ENCODE results near the gene SESN1.

The SESN1 gene

DNA sequence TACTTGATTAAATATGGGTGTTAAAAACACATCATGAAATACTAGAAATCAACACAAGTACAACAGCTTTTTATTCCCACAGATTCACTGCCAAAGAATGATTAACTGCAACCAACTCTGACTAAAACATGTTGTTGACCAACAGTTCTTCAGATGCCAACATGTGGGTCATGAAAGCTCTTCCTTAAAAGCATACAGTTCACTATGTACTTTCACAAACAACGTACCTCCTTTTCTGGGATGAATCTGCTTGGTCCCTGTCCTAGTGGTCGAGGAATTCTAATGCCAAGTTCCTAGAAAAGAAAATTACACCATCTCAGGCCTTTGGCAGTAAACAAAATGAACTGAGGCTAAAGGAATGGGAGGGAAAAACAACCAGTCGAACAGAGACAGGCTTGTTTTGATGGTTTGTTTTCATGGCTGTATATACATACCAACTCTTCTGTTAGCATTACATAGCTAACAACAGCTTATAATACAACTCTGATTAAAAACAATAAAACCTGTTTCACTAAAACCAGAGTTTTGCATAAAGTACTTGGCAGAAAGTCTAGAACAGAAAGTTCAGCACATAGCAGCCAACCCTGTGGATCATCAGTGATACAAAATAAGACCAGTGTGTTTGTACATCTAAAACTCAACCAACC is 92.5 kb downstream of the SESN1 start:
- peaks cover 4% of the 10 kb centered on the region for H3K4me1 ChIP-seq (ENCODE audit: control insufficient read depth, insufficient read depth, low read length, poor library complexity, severe bottlenecking)

DNA sequence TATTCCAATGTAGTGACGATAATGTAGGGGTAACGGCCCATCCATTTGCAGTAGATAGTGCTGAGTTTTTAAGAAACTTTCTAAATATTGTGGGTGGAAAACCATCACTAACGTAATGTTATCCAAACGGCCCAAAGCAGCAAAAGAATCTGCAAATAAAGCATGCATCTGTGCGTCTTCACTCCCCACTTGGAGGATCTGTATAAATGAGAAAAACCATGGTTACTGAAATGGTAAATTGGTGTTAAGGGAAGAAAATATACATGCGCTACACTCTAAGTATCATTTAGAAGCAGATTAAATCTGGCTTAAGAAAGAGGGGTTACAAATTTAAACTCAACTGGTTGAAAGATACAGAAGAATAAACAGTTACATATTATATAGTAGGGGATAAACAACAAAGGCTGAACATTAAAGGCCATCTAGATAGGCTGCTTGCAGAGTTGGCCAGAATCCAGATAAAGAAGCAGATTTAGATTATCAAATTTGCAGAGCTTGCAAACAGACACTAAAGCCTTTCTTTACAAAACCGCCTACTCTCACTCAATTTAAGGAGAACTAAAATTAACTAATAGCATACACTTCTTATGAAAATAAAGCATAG is 93.3 kb downstream of the SESN1 start:
- no peak overlapping the region for H3K27ac ChIP-seq (ENCODE audit: low read depth, low read length, severe bottlenecking)
- H3K4me1 ChIP-seq (ENCODE audit: control insufficient read depth, insufficient read depth, low read length, poor library complexity, severe bottlenecking), result no peaks in the 10 kb centered on the region
- H3K36me3 ChIP-seq (ENCODE audit: control insufficient read depth, insufficient read depth, low read length), result peaks cover 27% of the 10 kb centered on the region
- H3K4me3 ChIP-seq (ENCODE audit: extremely low read depth, insufficient read depth, low read length, poor library complexity, severe bottlenecking), result no peak overlapping the region
- WGBS, 2 experiments (ENCODE audit: insufficient coverage in 2 of 2), result 100% methylated on average over 4 of the region's 7 CpGs; no CpG with 5 or more reads in 1 of the 2 experiments
- H3K9me3 ChIP-seq (ENCODE audit: control insufficient read depth, low read length), result no peaks in the 10 kb centered on the region

More for the DNA sequence above, 92.5 kb downstream of the SESN1 start:
- 86 to 100% methylated on average over 1 to 2 of the region's 3 CpGs for WGBS, 2 experiments (ENCODE audit: insufficient coverage in 2 of 2)
- no peak overlapping the region for H3K27ac ChIP-seq (ENCODE audit: low read depth, low read length, severe bottlenecking)
- no peak overlapping the region for H3K4me3 ChIP-seq (ENCODE audit: extremely low read depth, insufficient read depth, low read length, poor library complexity, severe bottlenecking)
- H3K36me3 ChIP-seq (ENCODE audit: control insufficient read depth, insufficient read depth, low read length), result peaks cover 26% of the 10 kb centered on the region
- H3K9me3 ChIP-seq (ENCODE audit: control insufficient read depth, low read length), result no peaks in the 10 kb centered on the region

DNA sequence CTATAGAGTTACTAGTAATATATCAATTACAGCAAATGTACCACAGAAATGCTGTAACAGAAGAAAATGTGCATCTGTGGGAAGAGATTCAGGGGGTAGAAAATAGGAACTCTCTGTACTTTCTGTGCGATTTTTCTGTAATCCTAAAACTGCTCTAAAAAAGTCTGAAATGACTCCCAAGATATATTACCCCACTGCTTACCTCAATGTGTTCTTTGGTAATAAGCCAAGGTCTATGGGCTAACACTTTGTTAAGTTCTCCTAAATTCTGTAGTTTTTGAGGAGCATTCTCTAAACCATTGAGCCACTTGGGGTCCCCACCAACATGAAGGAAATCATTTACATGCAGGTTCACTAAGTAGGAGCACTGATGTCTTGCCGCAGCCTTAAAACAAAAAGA is 94.4 kb downstream of the SESN1 start:
- Histone ChIP-seq H3K4me3 (ENCODE audit: extremely low read depth, insufficient read depth, low read length, poor library complexity, severe bottlenecking) (no peak overlapping the region), H3K9me3 (ENCODE audit: control insufficient read depth, low read length) (no peaks in the 10 kb centered on the region), H3K4me1 (ENCODE audit: control insufficient read depth, insufficient read depth, low read length, poor library complexity, severe bottlenecking) (no peaks in the 10 kb centered on the region), H3K27ac (ENCODE audit: low read depth, low read length, severe bottlenecking) (no peak overlapping the region), H3K36me3 (ENCODE audit: control insufficient read depth, insufficient read depth, low read length) (peaks cover 34% of the 10 kb centered on the region)
- WGBS, 2 experiments (ENCODE audit: insufficient coverage in 2 of 2), result no CpG with 5 or more reads among the region's 2 CpGs

DNA sequence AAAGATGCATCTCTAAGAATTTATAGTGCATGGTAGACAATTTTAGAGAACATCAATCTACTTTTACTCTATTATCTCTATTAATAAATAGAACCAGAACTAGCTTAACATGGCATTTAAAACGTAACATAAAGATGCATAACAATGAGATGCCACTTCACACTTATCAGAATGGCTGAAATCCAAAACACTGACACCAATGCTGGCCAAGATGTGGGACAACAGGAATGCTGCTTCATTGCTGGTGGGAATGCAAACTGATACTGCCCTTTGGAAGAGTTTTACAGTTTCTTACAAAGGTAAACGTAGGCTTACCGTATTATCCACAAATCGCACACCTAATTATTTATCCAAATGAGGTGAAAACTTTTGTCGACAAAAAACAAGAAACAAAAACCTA is 95.2 kb downstream of the SESN1 start:
- Histone ChIP-seq H3K27ac (ENCODE audit: low read depth, low read length, severe bottlenecking) (no peak overlapping the region), H3K36me3 (ENCODE audit: control insufficient read depth, insufficient read depth, low read length) (peaks cover 36% of the 10 kb centered on the region), H3K9me3 (ENCODE audit: control insufficient read depth, low read length) (no peaks in the 10 kb centered on the region), H3K4me1 (ENCODE audit: control insufficient read depth, insufficient read depth, low read length, poor library complexity, severe bottlenecking) (no peaks in the 10 kb centered on the region), H3K4me3 (ENCODE audit: extremely low read depth, insufficient read depth, low read length, poor library complexity, severe bottlenecking) (no peak overlapping the region)
- WGBS, 2 experiments (ENCODE audit: insufficient coverage in 2 of 2), result 90 to 92% methylated on average over 4 of the region's 5 CpGs

DNA sequence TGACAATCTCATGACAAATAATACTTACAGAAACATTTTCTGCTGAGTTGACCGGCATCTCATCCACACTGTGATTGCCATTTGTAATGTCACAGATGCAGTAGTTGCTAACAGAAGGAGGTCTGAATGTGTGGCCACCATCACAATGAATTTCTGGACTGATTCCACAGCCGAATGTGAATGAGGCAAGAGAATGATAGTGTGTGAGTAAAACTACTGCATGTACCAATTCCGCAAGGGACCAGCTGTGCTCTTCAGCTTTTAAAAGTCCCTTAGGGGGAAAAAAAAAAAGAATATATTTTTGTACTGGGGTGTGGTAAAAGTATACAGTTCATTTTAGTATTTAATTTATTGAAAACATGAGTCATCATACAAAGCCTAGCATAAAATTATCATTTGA is 96.2 kb downstream of the SESN1 start:
- 92% methylated on average over 1 to 2 of the region's 3 CpGs for WGBS, 2 experiments (ENCODE audit: insufficient coverage in 2 of 2)
- no peaks in the 10 kb centered on the region for H3K9me3 ChIP-seq (ENCODE audit: control insufficient read depth, low read length)
- peaks cover 45% of the 10 kb centered on the region for H3K36me3 ChIP-seq (ENCODE audit: control insufficient read depth, insufficient read depth, low read length)
- no peak overlapping the region for H3K27ac ChIP-seq (ENCODE audit: low read depth, low read length, severe bottlenecking)
- no peaks in the 10 kb centered on the region for H3K4me1 ChIP-seq (ENCODE audit: control insufficient read depth, insufficient read depth, low read length, poor library complexity, severe bottlenecking)
- no peak overlapping the region for H3K4me3 ChIP-seq (ENCODE audit: extremely low read depth, insufficient read depth, low read length, poor library complexity, severe bottlenecking)

DNA sequence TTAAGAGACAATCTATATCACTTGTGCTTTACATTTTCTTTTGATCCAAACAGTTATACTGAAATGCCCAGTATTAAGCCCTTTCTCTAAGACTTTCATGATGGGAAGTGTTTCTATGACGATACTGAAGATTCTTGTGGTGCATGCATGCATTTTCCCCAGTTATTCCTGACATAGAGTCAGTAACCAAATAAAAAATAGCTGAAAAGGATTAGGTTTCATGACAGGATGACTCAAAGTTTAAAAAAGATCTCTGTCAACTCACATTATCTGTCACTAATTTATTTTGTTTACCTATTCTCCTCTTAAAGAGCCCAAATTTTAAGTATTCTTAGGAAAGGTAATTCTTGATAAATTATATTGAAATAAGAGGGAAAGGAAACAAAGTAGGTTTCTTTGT is 98.4 kb downstream of the SESN1 start:
- no CpG with 5 or more reads among the region's 1 CpG for WGBS, 2 experiments (ENCODE audit: insufficient coverage in 2 of 2)

DNA sequence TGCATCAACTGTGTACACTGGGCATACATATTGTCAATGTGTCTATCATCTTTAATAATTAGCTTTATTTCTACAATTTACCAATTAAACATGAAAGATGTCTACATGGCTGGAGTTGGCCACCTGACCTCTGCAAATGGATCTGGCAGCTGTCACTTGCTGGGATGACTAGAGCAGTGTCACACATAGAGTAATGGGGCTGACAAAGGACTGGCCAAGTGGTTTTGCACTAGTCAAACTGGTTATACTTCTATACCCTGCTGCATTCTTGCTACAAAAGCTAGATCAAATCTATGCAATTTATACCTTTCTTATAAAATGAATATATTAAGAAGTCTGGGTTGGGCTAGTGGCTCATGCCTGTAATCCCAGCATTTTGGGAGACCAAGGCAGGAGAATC is 99.3 kb downstream of the SESN1 start:
- Histone ChIP-seq H3K27ac (ENCODE audit: low read depth, low read length, severe bottlenecking) (no peak overlapping the region), H3K36me3 (ENCODE audit: control insufficient read depth, insufficient read depth, low read length) (peaks cover 64% of the 10 kb centered on the region), H3K4me1 (ENCODE audit: control insufficient read depth, insufficient read depth, low read length, poor library complexity, severe bottlenecking) (no peaks in the 10 kb centered on the region), H3K4me3 (ENCODE audit: extremely low read depth, insufficient read depth, low read length, poor library complexity, severe bottlenecking) (no peak overlapping the region), H3K9me3 (ENCODE audit: control insufficient read depth, low read length) (no peaks in the 10 kb centered on the region)

More for the DNA sequence above, 98.4 kb downstream of the SESN1 start:
- no peaks in the 10 kb centered on the region for H3K4me1 ChIP-seq (ENCODE audit: control insufficient read depth, insufficient read depth, low read length, poor library complexity, severe bottlenecking)
- H3K4me3 ChIP-seq (ENCODE audit: extremely low read depth, insufficient read depth, low read length, poor library complexity, severe bottlenecking), result no peak overlapping the region
- no peaks in the 10 kb centered on the region for H3K9me3 ChIP-seq (ENCODE audit: control insufficient read depth, low read length)
- H3K27ac ChIP-seq (ENCODE audit: low read depth, low read length, severe bottlenecking), result no peak overlapping the region
- peaks cover 59% of the 10 kb centered on the region for H3K36me3 ChIP-seq (ENCODE audit: control insufficient read depth, insufficient read depth, low read length)

DNA sequence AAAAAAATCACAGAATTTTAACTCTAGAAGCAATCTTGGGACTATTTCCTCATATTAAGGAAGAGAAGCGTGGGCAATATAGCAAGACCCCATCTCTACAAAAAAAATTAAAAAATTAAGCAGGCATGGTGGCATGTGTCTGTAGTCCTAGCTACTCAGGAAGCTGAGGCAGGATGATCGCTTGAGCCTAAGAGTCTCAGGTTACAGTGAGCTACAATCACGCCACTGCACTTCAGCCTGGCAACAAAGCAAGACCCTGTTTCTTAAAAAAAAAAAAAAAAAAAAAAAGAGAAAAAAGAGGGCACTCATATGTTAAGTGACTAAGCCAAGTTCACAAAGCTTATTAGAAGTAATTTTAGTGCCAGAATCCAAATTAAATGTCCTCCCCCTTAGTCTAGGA is 100.8 kb downstream of the SESN1 start:
- Histone ChIP-seq H3K9me3 (ENCODE audit: control insufficient read depth, low read length) (no peaks in the 10 kb centered on the region), H3K27ac (ENCODE audit: low read depth, low read length, severe bottlenecking) (no peak overlapping the region), H3K4me3 (ENCODE audit: extremely low read depth, insufficient read depth, low read length, poor library complexity, severe bottlenecking) (no peak overlapping the region), H3K36me3 (ENCODE audit: control insufficient read depth, insufficient read depth, low read length) (peaks cover 66% of the 10 kb centered on the region), H3K4me1 (ENCODE audit: control insufficient read depth, insufficient read depth, low read length, poor library complexity, severe bottlenecking) (no peaks in the 10 kb centered on the region)
- WGBS, 2 experiments (ENCODE audit: insufficient coverage in 2 of 2), result 67% methylated on average over 1 of the region's 3 CpGs; no CpG with 5 or more reads in 1 of the 2 experiments

DNA sequence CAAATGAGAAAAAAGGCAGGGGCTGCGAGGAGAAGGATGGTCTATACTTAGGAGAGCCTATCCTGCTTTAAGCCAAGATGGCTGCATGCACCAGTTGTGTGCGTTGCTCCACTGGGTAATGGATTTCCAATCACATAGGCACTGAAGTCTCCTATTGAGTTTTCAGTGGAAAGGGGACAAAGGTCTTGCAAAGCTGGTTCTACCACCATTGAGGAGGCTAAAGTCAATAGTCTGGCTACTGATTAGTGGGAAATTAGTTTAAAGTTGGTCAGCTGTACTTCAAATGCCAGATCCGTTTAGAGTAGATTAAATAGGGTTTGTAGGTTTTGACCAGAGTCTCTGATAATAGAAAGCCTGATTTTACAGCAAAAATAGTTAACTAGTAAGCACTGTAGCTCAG is 104.9 kb downstream of the SESN1 start:
- H3K9me3 ChIP-seq (ENCODE audit: control insufficient read depth, low read length), result no peaks in the 10 kb centered on the region
- no peaks in the 10 kb centered on the region for H3K4me1 ChIP-seq (ENCODE audit: control insufficient read depth, insufficient read depth, low read length, poor library complexity, severe bottlenecking)
- H3K4me3 ChIP-seq (ENCODE audit: extremely low read depth, insufficient read depth, low read length, poor library complexity, severe bottlenecking), result no peak overlapping the region
- peaks cover 69% of the 10 kb centered on the region for H3K36me3 ChIP-seq (ENCODE audit: control insufficient read depth, insufficient read depth, low read length)
- 87 to 100% methylated on average over 2 of the region's 3 CpGs for WGBS, 2 experiments (ENCODE audit: insufficient coverage in 2 of 2)
- no peak overlapping the region for H3K27ac ChIP-seq (ENCODE audit: low read depth, low read length, severe bottlenecking)

DNA sequence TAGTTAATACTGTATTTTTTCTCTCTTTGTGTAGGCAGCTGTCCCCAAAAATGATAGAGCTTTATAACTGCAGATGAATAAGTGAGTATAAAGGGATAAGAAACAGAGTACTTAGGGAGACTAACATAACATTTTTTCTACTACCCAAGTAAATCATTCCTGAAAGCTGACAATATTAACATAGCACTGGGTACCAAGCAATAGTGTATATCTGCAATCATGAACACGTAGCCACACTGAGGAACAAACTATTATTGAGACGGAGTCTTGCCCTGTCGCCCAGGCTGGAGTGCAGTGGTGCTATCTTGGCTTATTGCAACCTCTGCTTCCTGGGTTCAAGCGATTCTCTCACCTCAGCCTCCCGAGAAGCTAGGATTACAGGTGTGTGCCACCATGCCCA is 105.9 kb downstream of the SESN1 start:
- 93 to 95% methylated on average over 5 of the region's 5 CpGs for WGBS, 2 experiments (ENCODE audit: insufficient coverage in 2 of 2)
- Histone ChIP-seq H3K4me3 (ENCODE audit: extremely low read depth, insufficient read depth, low read length, poor library complexity, severe bottlenecking) (no peak overlapping the region), H3K27ac (ENCODE audit: low read depth, low read length, severe bottlenecking) (no peak overlapping the region), H3K36me3 (ENCODE audit: control insufficient read depth, insufficient read depth, low read length) (peaks cover 66% of the 10 kb centered on the region), H3K4me1 (ENCODE audit: control insufficient read depth, insufficient read depth, low read length, poor library complexity, severe bottlenecking) (no peaks in the 10 kb centered on the region), H3K9me3 (ENCODE audit: control insufficient read depth, low read length) (no peaks in the 10 kb centered on the region)

DNA sequence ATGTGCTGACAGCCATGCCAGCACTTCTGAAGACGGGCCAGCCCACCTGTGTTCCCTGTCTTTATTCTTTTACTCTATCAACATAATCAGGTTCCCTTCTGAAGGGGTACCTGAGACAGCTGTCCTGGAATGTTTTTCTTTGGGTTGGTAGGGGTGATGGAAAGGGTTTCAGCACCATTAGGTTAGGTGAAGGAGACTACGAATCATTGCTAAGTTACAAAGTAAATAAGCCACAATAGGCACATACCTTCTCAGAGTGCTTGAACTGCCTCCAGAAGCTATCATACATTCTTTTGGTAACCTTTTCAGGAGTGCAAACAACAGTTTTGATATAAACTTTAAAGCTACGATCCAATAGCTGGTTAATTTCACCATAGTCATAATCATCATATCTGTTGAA is 106.3 kb downstream of the SESN1 start:
- Histone ChIP-seq H3K9me3 (ENCODE audit: control insufficient read depth, low read length) (no peaks in the 10 kb centered on the region), H3K4me1 (ENCODE audit: control insufficient read depth, insufficient read depth, low read length, poor library complexity, severe bottlenecking) (no peaks in the 10 kb centered on the region), H3K4me3 (ENCODE audit: extremely low read depth, insufficient read depth, low read length, poor library complexity, severe bottlenecking) (no peak overlapping the region), H3K36me3 (ENCODE audit: control insufficient read depth, insufficient read depth, low read length) (peaks cover 63% of the 10 kb centered on the region), H3K27ac (ENCODE audit: low read depth, low read length, severe bottlenecking) (no peak overlapping the region)
- 80 to 100% methylated on average over 1 of the region's 3 CpGs for WGBS, 2 experiments (ENCODE audit: insufficient coverage in 2 of 2)

Data from mesodermal cell (in vitro differentiated cells).